SK-N-MC (cell line): Measurements from ENCODE around the gene SIVA1.
A peak's percentile ranks its signal among the peaks of the same experiment; 100 is the strongest.

Experiments
- DNase-seq: peaks from one replicate; pipeline ENCODE4 v3.0.0-alpha.2; 2011; ENCODE audit warnings: low read depth, low spot score
- H3K27ac ChIP-seq: fragments of 200-600 bp; sonication (generic); 2 replicates; pipeline ENCODE4 v1.5.1; 2016; ENCODE audit warnings: mixed run types
- H3K36me3 ChIP-seq: fragments of 200-600 bp; sonication (generic); 2 replicates; pipeline ENCODE4 v1.6.1; 2017; ENCODE audit warnings: antibody characterized with exemption, low read length, mixed read lengths; ENCODE audit not compliant: insufficient read depth
- H3K4me3 ChIP-seq: fragments of 200-600 bp; sonication (generic); 2 replicates; pipeline ENCODE4 v1.5.1; 2016
- H3K9ac ChIP-seq: fragments of 200-600 bp; sonication (generic); 2 replicates; pipeline ENCODE4 v1.8.0; 2017; ENCODE audit warnings: mixed run types, mixed read lengths; ENCODE audit not compliant: insufficient read length
- H3K9me3 ChIP-seq: fragments of 200-600 bp; sonication (generic); 2 replicates; pipeline ENCODE4 v1.6.1; 2017; ENCODE audit warnings: low read depth, mild to moderate bottlenecking, antibody characterized with exemption, low read length, moderate library complexity, mixed read lengths
- EZH2 ChIP-seq: fragments of 200-600 bp; sonication (generic); IDR thresholded peaks from one replicate; pipeline ENCODE4 v1.6.1; 2017; ENCODE audit warnings: antibody characterized with exemption
- FOXP2 ChIP-seq: optimal IDR thresholded peaks from 2 replicates; pipeline ENCODE3; 2011; ENCODE audit warnings: mild to moderate bottlenecking, moderate library complexity; ENCODE audit not compliant: insufficient read depth; ENCODE audit errors: extremely low read length, control extremely low read depth
- POLR2AphosphoS5 ChIP-seq: IDR thresholded peaks from 2 replicates; pipeline ENCODE4 v1.6.1; 2012; ENCODE audit warnings: mild to moderate bottlenecking, low read depth, low read length, borderline replicate concordance

SIVA1 gene

DNA sequence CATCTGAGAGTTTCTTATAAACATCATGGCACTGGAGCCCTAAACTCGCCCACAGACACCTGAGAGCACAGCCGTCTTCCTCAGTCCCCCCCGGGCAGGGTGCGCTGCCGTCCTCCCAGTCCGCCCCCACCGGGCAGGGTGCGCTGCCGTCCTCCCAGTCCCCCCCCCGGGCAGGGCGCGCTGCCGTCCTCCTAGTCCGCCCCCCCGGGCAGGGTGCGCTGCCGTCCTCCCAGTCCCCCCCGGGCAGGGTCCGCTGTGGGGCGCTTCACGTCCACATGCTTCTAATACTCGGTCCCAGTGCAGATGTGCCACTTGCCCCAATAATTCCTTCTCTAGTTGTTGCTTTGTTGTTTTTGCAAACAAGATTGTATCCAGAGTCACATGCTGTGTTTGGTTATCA lies 35.8 kb upstream of the SIVA1 start:
- Histone ChIP-seq H3K4me3 (no peak overlapping the region), H3K36me3 (no peaks in the 10 kb centered on the region; the same call in 1 of the 2 replicates), H3K9ac (no peak overlapping the region), H3K9me3 (no peaks in the 10 kb centered on the region), H3K27ac (no peak overlapping the region)
- TF ChIP-seq POLR2AphosphoS5 (no peak), EZH2 (no peak), FOXP2 (no peak)
- no peak for DNase-seq

DNA sequence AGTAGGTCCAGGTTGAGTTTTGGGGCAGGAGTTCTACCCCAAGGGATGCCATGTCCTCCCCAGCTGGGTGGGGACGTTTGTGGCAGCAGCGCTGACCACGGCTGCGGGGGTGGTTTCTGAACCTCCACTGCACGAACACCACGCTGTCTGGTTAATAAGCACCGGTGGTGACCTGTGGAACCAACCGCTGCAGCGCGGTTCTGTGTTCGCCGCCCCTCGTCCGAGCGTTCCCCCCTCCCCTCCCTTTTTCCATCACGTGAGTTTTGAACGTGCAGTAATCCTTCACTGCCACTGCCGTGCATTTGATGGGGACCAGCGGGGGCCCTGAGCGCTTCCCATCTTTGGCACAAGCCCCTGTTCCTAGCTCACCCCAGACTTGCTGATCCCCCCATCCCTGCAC lies 35.3 kb upstream of the SIVA1 start:
- TF ChIP-seq POLR2AphosphoS5 (no peak), FOXP2 (no peak), EZH2 (no peak)
- Histone ChIP-seq H3K36me3 (no peaks in the 10 kb centered on the region; the same call in 1 of the 2 replicates), H3K4me3 (no peak overlapping the region), H3K9me3 (no peaks in the 10 kb centered on the region), H3K27ac (no peak overlapping the region), H3K9ac (no peak overlapping the region)
- DNase-seq = no peak

DNA sequence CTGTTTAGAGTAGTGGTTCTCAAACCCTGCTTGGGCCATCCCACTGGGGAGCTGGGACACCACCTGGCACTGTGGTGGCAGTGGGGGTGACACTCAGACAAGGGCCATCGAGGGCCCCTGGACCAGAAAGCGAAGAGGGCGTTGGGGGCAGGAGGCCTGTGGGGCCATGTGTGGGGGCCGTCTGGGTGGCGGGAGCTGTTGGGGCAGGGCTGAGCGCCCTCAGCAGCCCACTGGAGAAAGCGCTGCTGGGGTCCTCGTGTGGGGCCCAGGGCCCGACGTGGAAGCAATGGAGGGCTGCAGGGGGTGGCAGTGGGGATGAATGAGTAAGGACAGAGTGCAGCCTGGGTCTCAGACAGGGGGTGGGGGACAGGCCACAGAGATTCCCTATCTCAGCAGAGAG lies 34.8 kb upstream of the SIVA1 start:
- DNase-seq = no peak
- no peaks in the 10 kb centered on the region for H3K9me3 ChIP-seq
- no peak for TF ChIP-seq EZH2
- no peak for TF ChIP-seq POLR2AphosphoS5
- TF ChIP-seq FOXP2 = no peak
- H3K4me3 ChIP-seq = no peak overlapping the region
- no peak overlapping the region for H3K27ac ChIP-seq
- no peak overlapping the region for H3K9ac ChIP-seq
- no peaks in the 10 kb centered on the region; the same call in 1 of the 2 replicates for H3K36me3 ChIP-seq

DNA sequence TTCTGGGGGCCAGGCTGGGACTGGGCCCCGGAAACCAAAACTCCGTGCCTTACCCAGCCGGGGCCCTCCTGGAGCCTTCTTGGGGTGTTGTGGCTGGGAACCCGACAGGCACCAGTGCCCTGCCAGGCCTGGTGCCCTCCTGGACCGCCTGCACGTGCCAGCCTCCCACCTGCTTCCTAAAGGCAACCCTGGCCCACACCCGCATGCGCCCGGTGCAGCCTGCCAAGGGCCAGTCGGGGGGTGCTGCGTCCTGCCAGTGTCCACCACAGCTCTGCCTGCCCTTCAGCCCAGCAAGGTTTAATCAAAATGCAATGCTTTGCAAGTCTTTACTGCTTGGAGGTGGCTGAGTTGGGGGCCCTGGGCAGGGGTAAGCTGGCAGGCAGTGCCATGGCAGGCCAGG lies 34.1 kb upstream of the SIVA1 start:
- H3K36me3 ChIP-seq = no peaks in the 10 kb centered on the region
- no peaks in the 10 kb centered on the region for H3K9me3 ChIP-seq
- no peak overlapping the region for H3K4me3 ChIP-seq
- no peak overlapping the region for H3K27ac ChIP-seq
- no peak overlapping the region for H3K9ac ChIP-seq
- TF ChIP-seq POLR2AphosphoS5 = no peak
- no peak for TF ChIP-seq FOXP2
- TF ChIP-seq EZH2 = no peak
- no peak for DNase-seq

DNA sequence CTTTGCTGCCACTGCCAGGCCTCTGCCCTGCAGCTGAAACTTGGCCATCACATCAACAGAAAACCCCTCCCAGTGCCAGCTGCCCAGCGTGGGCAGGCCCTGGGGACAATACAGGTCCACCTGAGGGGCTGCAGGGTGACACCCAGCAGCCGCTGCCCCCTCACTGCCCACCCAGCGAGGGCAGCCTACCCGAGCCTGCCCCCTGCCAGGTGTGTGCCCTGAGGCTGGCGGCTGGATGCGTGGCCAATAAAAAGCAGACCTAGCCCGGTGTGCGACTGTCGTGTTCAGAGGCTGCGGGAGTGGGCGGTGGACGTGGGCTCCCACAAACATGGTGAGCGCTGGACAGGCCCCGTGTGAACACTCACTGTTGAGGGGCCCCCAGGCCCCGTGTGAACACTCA lies 33.6 kb upstream of the SIVA1 start:
- TF ChIP-seq EZH2 (no peak), POLR2AphosphoS5 (no peak), FOXP2 (no peak)
- no peak overlapping the region for H3K4me3 ChIP-seq
- DNase-seq = no peak
- H3K9me3 ChIP-seq = no peaks in the 10 kb centered on the region
- no peak overlapping the region for H3K27ac ChIP-seq
- H3K36me3 ChIP-seq = no peaks in the 10 kb centered on the region
- no peak overlapping the region for H3K9ac ChIP-seq

DNA sequence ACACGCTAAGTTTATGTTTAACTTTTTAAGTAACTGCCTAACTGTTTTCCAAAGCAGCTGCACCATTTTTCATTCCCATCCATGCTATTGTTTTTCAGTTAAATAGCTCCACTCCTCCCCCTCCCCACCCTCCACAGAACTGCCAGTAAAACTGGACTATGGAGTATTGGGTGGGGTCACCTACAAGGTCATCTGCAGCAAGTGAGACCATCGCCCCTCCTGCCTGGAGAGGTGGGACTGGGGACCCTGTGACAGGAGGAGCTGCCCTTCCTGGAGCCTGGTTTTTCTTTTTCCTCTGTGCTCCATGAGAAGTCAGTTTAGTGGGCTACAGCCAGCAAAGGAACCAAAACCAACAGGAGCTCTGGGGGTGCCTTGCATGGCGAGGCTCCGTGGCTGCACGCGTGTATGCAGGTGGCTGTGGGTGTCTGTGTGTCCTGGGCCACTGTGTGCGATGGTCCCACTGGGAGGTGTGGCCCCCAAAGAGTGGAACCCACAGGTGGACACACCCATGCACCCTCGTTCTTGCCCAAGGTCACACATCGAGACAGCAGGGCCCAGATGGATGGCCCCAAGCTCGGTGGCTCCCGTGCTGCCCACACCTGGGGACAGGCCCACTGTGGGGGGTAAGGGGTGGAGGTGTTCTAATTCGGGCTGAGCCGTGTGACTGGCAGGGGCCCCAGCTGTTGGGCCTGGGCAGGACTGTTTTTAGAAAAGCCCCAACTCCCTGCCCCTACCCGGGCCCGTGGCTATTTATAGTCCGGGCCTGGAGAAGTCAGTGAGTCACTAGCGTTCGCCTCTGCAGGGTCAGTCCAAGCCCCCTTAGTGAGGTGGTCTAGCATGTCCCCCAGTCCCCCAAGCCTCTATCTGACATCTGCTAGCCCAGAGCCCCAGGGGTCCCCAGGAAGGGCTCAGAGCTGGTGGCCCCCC lies 31.2 kb upstream of the SIVA1 start:
- Histone ChIP-seq H3K4me3 (no peak overlapping the region), H3K36me3 (no peaks in the 10 kb centered on the region), H3K9ac (no peak overlapping the region), H3K27ac (no peak overlapping the region), H3K9me3 (no peaks in the 10 kb centered on the region)
- no peak for DNase-seq
- no peak for TF ChIP-seq FOXP2
- TF ChIP-seq POLR2AphosphoS5 = no peak
- TF ChIP-seq EZH2 = no peak

DNA sequence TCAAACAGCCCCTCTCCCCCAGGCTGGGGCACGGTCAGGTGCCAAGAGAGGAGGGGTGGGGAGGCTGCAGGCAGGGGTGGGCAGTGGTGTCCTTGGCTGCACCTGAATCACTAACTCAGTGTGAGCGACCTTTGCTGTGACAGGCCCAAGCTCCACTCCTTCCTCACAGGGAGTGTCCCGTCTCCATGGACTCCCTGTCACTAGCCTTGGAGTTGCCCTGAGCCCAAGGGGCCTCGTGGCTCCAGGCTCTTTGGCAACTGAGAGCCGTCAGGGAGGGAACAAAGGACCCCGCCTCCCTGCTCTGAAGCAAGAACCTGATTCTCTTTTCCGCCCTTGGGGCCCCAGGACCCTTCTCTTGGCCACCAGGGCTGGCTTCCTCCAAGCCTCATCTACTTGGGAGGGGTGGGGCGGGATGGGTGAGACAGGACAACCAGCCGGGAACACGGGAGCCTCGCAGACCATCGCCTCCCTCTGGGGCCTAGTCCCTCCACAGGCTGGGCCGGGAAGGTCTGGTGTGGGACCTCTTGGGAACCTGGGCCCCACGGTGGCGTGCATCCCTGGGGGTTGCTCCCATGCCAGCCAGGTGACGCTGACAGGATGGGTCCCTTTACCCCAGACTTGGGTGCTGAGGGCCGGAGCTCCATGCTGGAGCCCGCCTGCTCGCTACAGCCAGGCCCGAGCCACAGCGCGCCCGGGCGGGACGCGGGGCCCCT lies 29.9 kb upstream of the SIVA1 start:
- Histone ChIP-seq H3K27ac (no peak overlapping the region), H3K4me3 (no peak overlapping the region), H3K36me3 (no peaks in the 10 kb centered on the region)

DNA sequence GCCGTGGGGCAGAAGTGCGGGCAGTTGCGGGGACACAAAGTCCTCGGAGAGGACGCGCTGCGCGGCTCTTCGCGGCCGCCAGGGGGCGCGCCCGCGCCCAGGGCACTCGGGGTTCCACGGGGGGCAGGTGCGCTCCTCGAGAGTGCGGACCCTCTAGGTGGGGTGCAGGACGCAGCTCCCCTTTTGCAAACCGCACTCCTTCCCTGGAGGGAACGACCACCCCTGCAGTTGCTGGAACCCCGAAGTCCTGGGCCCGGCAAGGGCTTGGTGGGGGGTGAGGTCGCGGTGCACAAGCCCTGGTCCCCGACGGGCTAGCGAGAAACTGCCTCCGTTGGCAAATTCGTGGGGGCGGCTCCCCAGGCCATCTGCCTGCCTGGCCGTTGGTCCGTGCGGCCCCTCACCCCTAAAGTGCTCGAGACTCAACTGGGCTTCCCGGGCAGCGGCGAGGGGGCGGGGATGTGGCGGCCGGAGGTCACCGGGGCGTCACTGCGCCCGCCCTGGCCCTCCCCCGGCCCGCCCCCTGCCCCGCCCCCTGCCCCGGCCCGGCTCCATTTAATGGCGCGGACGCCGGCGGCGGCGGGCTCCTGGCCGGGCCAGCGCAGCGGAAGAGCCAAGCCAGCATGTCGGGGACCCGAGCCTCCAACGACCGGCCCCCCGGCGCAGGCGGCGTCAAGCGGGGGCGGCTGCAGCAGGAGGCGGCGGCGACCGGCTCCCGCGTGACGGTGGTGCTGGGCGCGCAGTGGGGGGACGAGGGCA lies 29.1 kb upstream of the SIVA1 start, which contains the start of gene ADSS1:
ADSS1 (plus strand) TSS at position 579 of the 756 bp plus-strand sequence; CDS start at position 621, 42 bp downstream.
- no peak for DNase-seq
- Histone ChIP-seq H3K4me3 (peak within 1 kb of the TSS; percentile 61), H3K9me3 (no peaks in the 10 kb centered on the region), H3K36me3 (no peaks in the 10 kb centered on the region), H3K27ac (no peak within 1 kb of the TSS), H3K9ac (no peak within 1 kb of the TSS)
- no peak for TF ChIP-seq EZH2
- no peak for TF ChIP-seq POLR2AphosphoS5
- no peak for TF ChIP-seq FOXP2

More for the DNA sequence above, 29.9 kb upstream of the SIVA1 start:
- no peaks in the 10 kb centered on the region for H3K9me3 ChIP-seq
- DNase-seq = no peak
- H3K9ac ChIP-seq = no peak overlapping the region
- TF ChIP-seq FOXP2 = no peak
- TF ChIP-seq POLR2AphosphoS5 = no peak
- TF ChIP-seq EZH2 = no peak
